GM18907 (cell line): ENCODE results near the gene TTLL11.

Experiments
- ATAC-seq: cut with Tn5 transposase; IDR thresholded peaks from one replicate; pipeline ENCODE4 v1.9.1; 2021; ENCODE audit warnings: mild to moderate bottlenecking, moderate library complexity; ENCODE audit not compliant: unreplicated experiment

TTLL11 gene

GRCh38 chr9:121862371-121863332, 230.5 kb downstream of the TTLL11 start:
- ATAC-seq, result no peak

- no peak for ATAC-seq
Observed at GRCh38 chr9:121861501-121862180, 231.5 kb downstream of the TTLL11 start.

GRCh38 chr9:121860744-121861143, 232.4 kb downstream of the TTLL11 start:
- ATAC-seq, result no peak

GRCh38 chr9:121860213-121860612, 232.9 kb downstream of the TTLL11 start:
- ATAC-seq, result no peak

GRCh38 chr9:121859646-121860045, 233.5 kb downstream of the TTLL11 start:
- ATAC-seq, result no peak

- no peak for ATAC-seq
Observed at GRCh38 chr9:121858788-121859187, 234.3 kb downstream of the TTLL11 start.

- no peak for ATAC-seq
Observed at GRCh38 chr9:121857928-121858327, 235.2 kb downstream of the TTLL11 start.

- no peak for ATAC-seq
Observed at GRCh38 chr9:121855476-121855875, 237.6 kb downstream of the TTLL11 start.

GRCh38 chr9:121853617-121854395, 239.3 kb downstream of the TTLL11 start:
- ATAC-seq, result no peak

GRCh38 chr9:121852651-121853616, 240.2 kb downstream of the TTLL11 start:
- no peak for ATAC-seq

- no peak for ATAC-seq
Observed at GRCh38 chr9:121852241-121852640, 240.9 kb downstream of the TTLL11 start.

GRCh38 chr9:121851641-121852091, 241.4 kb downstream of the TTLL11 start:
- no peak for ATAC-seq

GRCh38 chr9:121850366-121850765, 242.7 kb downstream of the TTLL11 start:
- ATAC-seq, result no peak

- no peak for ATAC-seq
Observed at GRCh38 chr9:121849554-121849953, 243.6 kb downstream of the TTLL11 start.

GRCh38 chr9:121844562-121844961, 248.5 kb downstream of the TTLL11 start:
- ATAC-seq, result no peak

- no peak for ATAC-seq
Observed at GRCh38 chr9:121844098-121844497, 249.0 kb downstream of the TTLL11 start.

- ATAC-seq, result no peak
Observed at GRCh38 chr9:121842612-121842978, 250.5 kb downstream of the TTLL11 start.

- no peak for ATAC-seq
Observed at GRCh38 chr9:121841771-121842611, 251.1 kb downstream of the TTLL11 start.
